WERI-Rb-1 (cell line): ENCODE measurements around the gene RASA3.

ENCODE experiments used
- DNase-seq: peaks from one replicate; pipeline ENCODE4 v3.0.0-alpha.2; 2020
- H3K27ac ChIP-seq: fragments of 250-450 bp; sonication (Bioruptor Pico); 2 replicates; pipeline ENCODE4 v1.5.1; 2020; ENCODE audit warnings: mild to moderate bottlenecking, moderate library complexity
- H3K27me3 ChIP-seq: fragments of 250-450 bp; sonication (Bioruptor Pico); 2 replicates; pipeline ENCODE4 v1.5.1; 2021; ENCODE audit warnings: mild to moderate bottlenecking, low read depth, moderate library complexity; ENCODE audit not compliant: insufficient read depth, severe bottlenecking
- H3K36me3 ChIP-seq: fragments of 250-450 bp; sonication (Bioruptor Pico); 2 replicates; pipeline ENCODE4 v1.5.1; 2020; ENCODE audit warnings: mild to moderate bottlenecking, moderate library complexity
- H3K4me3 ChIP-seq: 2 replicates; pipeline ENCODE4 v1.5.1; 2011; ENCODE audit warnings: low read depth, mild to moderate bottlenecking, control low read depth, low read length
- H3K9me3 ChIP-seq: fragments of 250-450 bp; sonication (Bioruptor Pico); 2 replicates; pipeline ENCODE4 v1.5.1; 2021; ENCODE audit warnings: mild to moderate bottlenecking, moderate library complexity; ENCODE audit not compliant: severe bottlenecking
- CTCF ChIP-seq: IDR thresholded peaks from 2 replicates; pipeline ENCODE4 v1.5.1; 2011; ENCODE audit warnings: low read depth, mild to moderate bottlenecking, control low read depth, inconsistent platforms, low read length

RASA3 gene

GRCh38 chr13:113959198-113959597, 173.2 kb downstream of the RASA3 start:
- no peak for DNase-seq
- Histone ChIP-seq H3K4me3 (no peak overlapping the region), H3K27ac (no peak overlapping the region), H3K36me3 (no peaks in the 10 kb centered on the region), H3K27me3 (peaks cover 17% of the 10 kb centered on the region), H3K9me3 (peaks cover 53% of the 10 kb centered on the region)
- no peak for TF ChIP-seq CTCF

- Histone ChIP-seq H3K4me3 (no peak overlapping the region), H3K27me3 (peaks cover 10% of the 10 kb centered on the region), H3K27ac (no peak overlapping the region), H3K9me3 (peaks cover 58% of the 10 kb centered on the region), H3K36me3 (no peaks in the 10 kb centered on the region)
- no peak for DNase-seq
- no peak for TF ChIP-seq CTCF
These were observed 174.1 kb downstream of the RASA3 start for GRCh38 chr13:113958373-113958772.

- no peak for DNase-seq
- Histone ChIP-seq H3K27ac (no peak overlapping the region), H3K36me3 (no peaks in the 10 kb centered on the region), H3K4me3 (no peak overlapping the region), H3K9me3 (peaks cover 48% of the 10 kb centered on the region), H3K27me3 (no peaks in the 10 kb centered on the region)
- TF ChIP-seq CTCF, result no peak
These were observed 175.9 kb downstream of the RASA3 start for GRCh38 chr13:113956571-113956970.

GRCh38 chr13:113955691-113956090, 176.7 kb downstream of the RASA3 start:
- DNase-seq, result no peak
- no peaks in the 10 kb centered on the region for H3K36me3 ChIP-seq
- H3K27me3 ChIP-seq, result no peaks in the 10 kb centered on the region
- peaks cover 40% of the 10 kb centered on the region for H3K9me3 ChIP-seq
- no peak overlapping the region for H3K4me3 ChIP-seq
- no peak for TF ChIP-seq CTCF
- no peak overlapping the region for H3K27ac ChIP-seq

GRCh38 chr13:113955235-113955634, 177.2 kb downstream of the RASA3 start:
- H3K36me3 ChIP-seq, result no peaks in the 10 kb centered on the region
- no peak for DNase-seq
- H3K9me3 ChIP-seq, result peaks cover 36% of the 10 kb centered on the region
- no peak for TF ChIP-seq CTCF
- no peak overlapping the region for H3K4me3 ChIP-seq
- no peak overlapping the region for H3K27ac ChIP-seq
- H3K27me3 ChIP-seq, result no peaks in the 10 kb centered on the region

- TF ChIP-seq CTCF, result peak; percentile 61
- H3K27me3 ChIP-seq, result no peaks in the 10 kb centered on the region
- H3K27ac ChIP-seq, result no peak overlapping the region
- H3K9me3 ChIP-seq, result peaks cover 26% of the 10 kb centered on the region
- no peaks in the 10 kb centered on the region for H3K36me3 ChIP-seq
- H3K4me3 ChIP-seq, result no peak overlapping the region
- DNase-seq, result peak; percentile 58
These were observed 178.2 kb downstream of the RASA3 start for GRCh38 chr13:113954046-113954835.
